ENCODE data around the gene ERC1. TPM values are rescaled to one million over a fixed set of nuclear protein-coding genes. Genes with fewer than 3 reads are reported as not detected.
A peak's percentile ranks its signal among the peaks of the same experiment; 100 is the strongest.

ERC1 gene
- total RNA-seq (2022) (55.1 and 86.8 TPM in 2 replicates), Bru-seq, nascent RNA (percentile 88 among the genes with signal in this experiment), BruChase-seq, experiment 1, labeled RNA remaining after a 6-hour chase (percentile 78 among the genes with signal in this experiment), BruChase-seq, experiment 2, labeled RNA remaining after a 2-hour chase (percentile 80 among the genes with signal in this experiment)
- long read RNA-seq, full-length matches to known transcripts: 4 of 43 reads
- long read RNA-seq, partial matches to known transcripts: 2 of 43 reads
- long read RNA-seq, other reads (novel, unspliced or antisense): 37 of 43 reads

- peak; percentile 87 for DNase-seq (ENCODE audit: unreplicated experiment)
- peak within 1 kb of the TSS; percentile 56 for H3K27ac Mint-ChIP-seq (ENCODE audit: low read depth, unreplicated experiment)
- peaks cover 40% of the 10 kb centered on the region for H3K4me1 Mint-ChIP-seq (ENCODE audit: insufficient read depth, unreplicated experiment)
- H3K27me3 Mint-ChIP-seq (ENCODE audit: insufficient read depth, unreplicated experiment): no peaks in the 10 kb centered on the region
- peaks cover 25% of the 10 kb centered on the region for H3K36me3 Mint-ChIP-seq (ENCODE audit: insufficient read depth, unreplicated experiment)
- POLR2A ChIA-PET: interaction anchor here (0.5 to 6.4 kb wide), 31 partner anchors 14 to 717 kb away, joined by 3 to 62 read pairs (median 4); partner anchors contain the start of genes RAD52 and WNK1
- BruUV-seq (replicated peaks): no TSS peak
- CTCF ChIA-PET: interaction anchor here (0.5 to 1.2 kb wide), 4 partner anchors 49 to 127 kb away, joined by 3 to 5 read pairs (median 4); no protein-coding TSS in a partner anchor
- TF ChIP-seq CTCF (IDR thresholded peaks at IDR 0.05; ENCODE audit: unreplicated experiment): no peak
- H3K4me3 Mint-ChIP-seq (ENCODE audit: unreplicated experiment): peak within 1 kb of the TSS; percentile 99
- intact Hi-C loops (cut with micrococcal nuclease): loop anchor here (2.0 to 5.0 kb wide), 3 partner anchors 42 to 419 kb away; partner anchors contain the start of gene RAD52
- H3K9me3 Mint-ChIP-seq (ENCODE audit: unreplicated experiment): no peaks in the 10 kb centered on the region
These were observed at the start of gene ERC1 for GRCh38 chr12:990661-991349. Gene ERC1 (plus strand): TSS chr12:991223. CDS start chr12:1027904, 36,681 bp downstream.

GRCh38 chr12:943051-943450 is 48.0 kb upstream of the ERC1 start:
- peaks cover 54% of the 10 kb centered on the region for H3K36me3 Mint-ChIP-seq (ENCODE audit: insufficient read depth, unreplicated experiment)
- CTCF ChIA-PET: no interaction called here

DNA sequence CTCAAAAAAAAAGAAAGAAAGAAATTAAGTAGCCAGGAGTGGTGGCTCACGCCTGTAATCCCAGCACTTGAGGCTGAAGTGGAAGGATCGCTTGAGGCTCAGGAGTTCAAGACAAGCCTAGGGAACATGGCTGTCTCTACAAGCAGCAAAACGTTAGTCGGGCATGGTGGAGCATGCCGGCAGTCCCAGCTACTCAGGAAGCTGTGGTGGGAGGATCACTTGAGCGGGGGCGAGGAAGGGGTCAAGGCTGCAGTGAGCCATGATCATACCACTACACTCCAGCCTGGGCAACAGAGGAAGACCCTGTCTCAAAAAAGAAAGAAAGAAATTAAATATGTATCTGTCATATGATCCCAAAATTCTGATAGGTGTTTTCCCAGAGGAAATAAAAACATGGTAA is 46.8 kb upstream of the ERC1 start:
- no peaks in the 10 kb centered on the region for H3K27me3 Mint-ChIP-seq (ENCODE audit: insufficient read depth, unreplicated experiment)
- ChIA-PET POLR2A (no interaction called here), CTCF (interaction anchor here (0.6 to 0.8 kb wide), 3 partner anchors 10 to 193 kb away, joined by 3 to 5 read pairs (median 3); no protein-coding TSS in a partner anchor)
- no peak for DNase-seq (ENCODE audit: unreplicated experiment)
- no TSS peak for BruUV-seq (replicated peaks)
- intact Hi-C loops (cut with micrococcal nuclease): no loop called here
- H3K36me3 Mint-ChIP-seq (ENCODE audit: insufficient read depth, unreplicated experiment): peaks cover 52% of the 10 kb centered on the region
- peak overlapping the region; percentile 76 for H3K27ac Mint-ChIP-seq (ENCODE audit: low read depth, unreplicated experiment)
- peaks cover 19% of the 10 kb centered on the region for H3K4me1 Mint-ChIP-seq (ENCODE audit: insufficient read depth, unreplicated experiment)
- no peaks in the 10 kb centered on the region for H3K9me3 Mint-ChIP-seq (ENCODE audit: unreplicated experiment)
- no peak overlapping the region for H3K4me3 Mint-ChIP-seq (ENCODE audit: unreplicated experiment)
- TF ChIP-seq CTCF (IDR thresholded peaks at IDR 0.05; ENCODE audit: unreplicated experiment): no peak

More at GRCh38 chr12:943051-943450, 48.0 kb upstream of the ERC1 start:
- H3K4me3 Mint-ChIP-seq (ENCODE audit: unreplicated experiment): no peak overlapping the region
- H3K9me3 Mint-ChIP-seq (ENCODE audit: unreplicated experiment): no peaks in the 10 kb centered on the region
- no peak for TF ChIP-seq CTCF (IDR thresholded peaks at IDR 0.05; ENCODE audit: unreplicated experiment)
- POLR2A ChIA-PET: interaction anchor here (1.2 kb wide), 1 partner anchor 373 kb away, joined by 3 read pairs; no protein-coding TSS in a partner anchor
- H3K27me3 Mint-ChIP-seq (ENCODE audit: insufficient read depth, unreplicated experiment): no peaks in the 10 kb centered on the region
- H3K27ac Mint-ChIP-seq (ENCODE audit: low read depth, unreplicated experiment): no peak overlapping the region
- no peak for DNase-seq (ENCODE audit: unreplicated experiment)
- no TSS peak for BruUV-seq (replicated peaks)
- peaks cover 17% of the 10 kb centered on the region for H3K4me1 Mint-ChIP-seq (ENCODE audit: insufficient read depth, unreplicated experiment)
- intact Hi-C loops (cut with micrococcal nuclease): no loop called here

- CTCF ChIA-PET: interaction anchor here (0.6 to 1.8 kb wide), 4 partner anchors 13 to 416 kb away, joined by 3 to 10 read pairs (median 4); no protein-coding TSS in a partner anchor
These were observed 44.8 kb upstream of the ERC1 start for GRCh38 chr12:946212-946611.

More at GRCh38 chr12:946212-946611, 44.8 kb upstream of the ERC1 start:
- no peak overlapping the region for H3K4me3 Mint-ChIP-seq (ENCODE audit: unreplicated experiment)
- H3K4me1 Mint-ChIP-seq (ENCODE audit: insufficient read depth, unreplicated experiment): peaks cover 19% of the 10 kb centered on the region
- POLR2A ChIA-PET: interaction anchor here (0.7 to 2.0 kb wide), 6 partner anchors 9 to 170 kb away, joined by 3 to 7 read pairs (median 3); partner anchors contain the start of gene ERC1
- TSS peak; percentile 6 for BruUV-seq (replicated peaks)
- intact Hi-C loops (cut with micrococcal nuclease): loop anchor here (5.0 kb wide), 2 partner anchors 146 to 661 kb away; no protein-coding TSS in a partner anchor
- DNase-seq (ENCODE audit: unreplicated experiment): no peak
- no peak for TF ChIP-seq CTCF (IDR thresholded peaks at IDR 0.05; ENCODE audit: unreplicated experiment)
- peak overlapping the region; percentile 37 for H3K27ac Mint-ChIP-seq (ENCODE audit: low read depth, unreplicated experiment)
- H3K36me3 Mint-ChIP-seq (ENCODE audit: insufficient read depth, unreplicated experiment): peaks cover 35% of the 10 kb centered on the region
- no peaks in the 10 kb centered on the region for H3K27me3 Mint-ChIP-seq (ENCODE audit: insufficient read depth, unreplicated experiment)
- H3K9me3 Mint-ChIP-seq (ENCODE audit: unreplicated experiment): no peaks in the 10 kb centered on the region
